GM23338 (cell line): ENCODE results near the gene DOCK4.

Experiments
- CREB1 ChIP-seq: fragments of 250-450 bp; sonication (Bioruptor Pico); IDR thresholded peaks from 2 replicates; pipeline ENCODE4 v1.5.0; 2020; ENCODE audit warnings: low read depth, mild to moderate bottlenecking, moderate library complexity
- EZH2 ChIP-seq: fragments of 200-600 bp; sonication (generic); IDR thresholded peaks from one replicate; pipeline ENCODE4 v1.8.0; 2017; ENCODE audit warnings: antibody characterized with exemption, mild to moderate bottlenecking, low read depth; ENCODE audit not compliant: unreplicated experiment
- EZH2phosphoT487 ChIP-seq: fragments of 200-600 bp; sonication (generic); IDR thresholded peaks from one replicate; pipeline ENCODE4 v1.8.1; 2018; ENCODE audit warnings: antibody characterized with exemption; ENCODE audit not compliant: unreplicated experiment
- JUNB ChIP-seq: IDR thresholded peaks from one replicate; pipeline ENCODE4 v1.6.1; 2016; ENCODE audit warnings: antibody characterized with exemption; ENCODE audit not compliant: unreplicated experiment
- NANOG ChIP-seq: IDR thresholded peaks from 2 replicates; pipeline ENCODE4 v1.6.1; 2016; ENCODE audit warnings: antibody characterized with exemption, borderline replicate concordance
- POLR2AphosphoS5 ChIP-seq: IDR thresholded peaks from 2 replicates; pipeline ENCODE4 v1.6.1; 2016; ENCODE audit warnings: antibody characterized with exemption, low read depth
- STAT1 ChIP-seq: IDR thresholded peaks from one replicate; pipeline ENCODE4 v1.6.1; 2016; ENCODE audit warnings: antibody characterized with exemption; ENCODE audit not compliant: unreplicated experiment
- ZNF114 ChIP-seq: fragments of 250-450 bp; sonication (Bioruptor Pico); IDR thresholded peaks from 2 replicates; pipeline ENCODE4 v1.5.0; 2020; ENCODE audit warnings: mild to moderate bottlenecking, moderate library complexity
- ZNF331 ChIP-seq: fragments of 250-450 bp; sonication (Bioruptor Pico); IDR thresholded peaks from 2 replicates; pipeline ENCODE4 v1.5.0; 2020; ENCODE audit warnings: low read depth, mild to moderate bottlenecking, moderate library complexity
- TF ChIP-seq, protein P1 (sequence below), 2 experiments: fragments of 200-600 bp in 1 of 2; sonication (generic) in 1 of 2; conservative IDR thresholded peaks; 2 replicates each; pipeline versions ENCODE4 v1.5.1 to v1.6.1; 2016 to 2017; ENCODE audit warnings: antibody characterized with exemption in 2 of 2, low read depth in 2 of 2, mild to moderate bottlenecking in 2 of 2, moderate library complexity in 1 of 2
- TF ChIP-seq, protein P2 (sequence below): IDR thresholded peaks from one replicate; pipeline ENCODE4 v1.6.1; 2018; ENCODE audit warnings: antibody characterized with exemption; ENCODE audit not compliant: unreplicated experiment
- TF ChIP-seq, protein P3 (sequence below): IDR thresholded peaks from 2 replicates; pipeline ENCODE4 v1.6.1; 2016; ENCODE audit warnings: antibody characterized with exemption
- TF ChIP-seq, protein P4 (sequence below): fragments of 250-450 bp; sonication (Bioruptor Pico); IDR thresholded peaks from 2 replicates; pipeline ENCODE4 v1.5.0; 2020; ENCODE audit warnings: mild to moderate bottlenecking, moderate library complexity

DNA sequence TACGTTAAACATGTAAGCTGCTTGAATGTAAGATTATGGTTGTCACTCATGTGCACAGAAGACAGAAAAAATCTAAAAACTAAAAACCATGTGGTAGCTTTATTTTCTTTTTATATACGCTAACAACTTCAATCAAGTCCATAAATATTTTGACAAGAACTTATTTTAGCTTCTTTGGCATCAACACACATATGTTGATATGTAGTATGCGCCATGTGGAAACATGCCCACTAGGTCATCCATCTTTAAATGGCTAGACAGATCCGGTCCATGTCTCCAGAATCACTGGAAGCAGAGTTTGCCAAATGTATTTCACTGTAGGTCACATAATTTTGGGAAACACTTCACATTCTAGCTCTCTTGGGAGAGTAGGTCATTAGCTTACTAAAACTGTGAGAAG, 382.4 kb downstream of the DOCK4 start:
- TF ChIP-seq POLR2AphosphoS5 (no peak), EZH2phosphoT487 (no peak), EZH2 (no peak), JUNB (no peak), ZNF331 (CRISPR knock-in tag) (no peak), STAT1 (no peak), CREB1 (CRISPR knock-in tag) (no peak), ZNF114 (CRISPR knock-in tag) (no peak), NANOG (no peak)
- TF ChIP-seq, protein P1, sequence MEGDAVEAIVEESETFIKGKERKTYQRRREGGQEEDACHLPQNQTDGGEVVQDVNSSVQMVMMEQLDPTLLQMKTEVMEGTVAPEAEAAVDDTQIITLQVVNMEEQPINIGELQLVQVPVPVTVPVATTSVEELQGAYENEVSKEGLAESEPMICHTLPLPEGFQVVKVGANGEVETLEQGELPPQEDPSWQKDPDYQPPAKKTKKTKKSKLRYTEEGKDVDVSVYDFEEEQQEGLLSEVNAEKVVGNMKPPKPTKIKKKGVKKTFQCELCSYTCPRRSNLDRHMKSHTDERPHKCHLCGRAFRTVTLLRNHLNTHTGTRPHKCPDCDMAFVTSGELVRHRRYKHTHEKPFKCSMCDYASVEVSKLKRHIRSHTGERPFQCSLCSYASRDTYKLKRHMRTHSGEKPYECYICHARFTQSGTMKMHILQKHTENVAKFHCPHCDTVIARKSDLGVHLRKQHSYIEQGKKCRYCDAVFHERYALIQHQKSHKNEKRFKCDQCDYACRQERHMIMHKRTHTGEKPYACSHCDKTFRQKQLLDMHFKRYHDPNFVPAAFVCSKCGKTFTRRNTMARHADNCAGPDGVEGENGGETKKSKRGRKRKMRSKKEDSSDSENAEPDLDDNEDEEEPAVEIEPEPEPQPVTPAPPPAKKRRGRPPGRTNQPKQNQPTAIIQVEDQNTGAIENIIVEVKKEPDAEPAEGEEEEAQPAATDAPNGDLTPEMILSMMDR (conservative IDR thresholded peaks at IDR 0.05; ENCODE audit: low read depth in 2 of 2): no peak
- TF ChIP-seq, protein P2, sequence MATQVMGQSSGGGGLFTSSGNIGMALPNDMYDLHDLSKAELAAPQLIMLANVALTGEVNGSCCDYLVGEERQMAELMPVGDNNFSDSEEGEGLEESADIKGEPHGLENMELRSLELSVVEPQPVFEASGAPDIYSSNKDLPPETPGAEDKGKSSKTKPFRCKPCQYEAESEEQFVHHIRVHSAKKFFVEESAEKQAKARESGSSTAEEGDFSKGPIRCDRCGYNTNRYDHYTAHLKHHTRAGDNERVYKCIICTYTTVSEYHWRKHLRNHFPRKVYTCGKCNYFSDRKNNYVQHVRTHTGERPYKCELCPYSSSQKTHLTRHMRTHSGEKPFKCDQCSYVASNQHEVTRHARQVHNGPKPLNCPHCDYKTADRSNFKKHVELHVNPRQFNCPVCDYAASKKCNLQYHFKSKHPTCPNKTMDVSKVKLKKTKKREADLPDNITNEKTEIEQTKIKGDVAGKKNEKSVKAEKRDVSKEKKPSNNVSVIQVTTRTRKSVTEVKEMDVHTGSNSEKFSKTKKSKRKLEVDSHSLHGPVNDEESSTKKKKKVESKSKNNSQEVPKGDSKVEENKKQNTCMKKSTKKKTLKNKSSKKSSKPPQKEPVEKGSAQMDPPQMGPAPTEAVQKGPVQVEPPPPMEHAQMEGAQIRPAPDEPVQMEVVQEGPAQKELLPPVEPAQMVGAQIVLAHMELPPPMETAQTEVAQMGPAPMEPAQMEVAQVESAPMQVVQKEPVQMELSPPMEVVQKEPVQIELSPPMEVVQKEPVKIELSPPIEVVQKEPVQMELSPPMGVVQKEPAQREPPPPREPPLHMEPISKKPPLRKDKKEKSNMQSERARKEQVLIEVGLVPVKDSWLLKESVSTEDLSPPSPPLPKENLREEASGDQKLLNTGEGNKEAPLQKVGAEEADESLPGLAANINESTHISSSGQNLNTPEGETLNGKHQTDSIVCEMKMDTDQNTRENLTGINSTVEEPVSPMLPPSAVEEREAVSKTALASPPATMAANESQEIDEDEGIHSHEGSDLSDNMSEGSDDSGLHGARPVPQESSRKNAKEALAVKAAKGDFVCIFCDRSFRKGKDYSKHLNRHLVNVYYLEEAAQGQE: no peak
- TF ChIP-seq, protein P3, sequence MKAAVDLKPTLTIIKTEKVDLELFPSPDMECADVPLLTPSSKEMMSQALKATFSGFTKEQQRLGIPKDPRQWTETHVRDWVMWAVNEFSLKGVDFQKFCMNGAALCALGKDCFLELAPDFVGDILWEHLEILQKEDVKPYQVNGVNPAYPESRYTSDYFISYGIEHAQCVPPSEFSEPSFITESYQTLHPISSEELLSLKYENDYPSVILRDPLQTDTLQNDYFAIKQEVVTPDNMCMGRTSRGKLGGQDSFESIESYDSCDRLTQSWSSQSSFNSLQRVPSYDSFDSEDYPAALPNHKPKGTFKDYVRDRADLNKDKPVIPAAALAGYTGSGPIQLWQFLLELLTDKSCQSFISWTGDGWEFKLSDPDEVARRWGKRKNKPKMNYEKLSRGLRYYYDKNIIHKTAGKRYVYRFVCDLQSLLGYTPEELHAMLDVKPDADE: no peak
- TF ChIP-seq, protein P4, sequence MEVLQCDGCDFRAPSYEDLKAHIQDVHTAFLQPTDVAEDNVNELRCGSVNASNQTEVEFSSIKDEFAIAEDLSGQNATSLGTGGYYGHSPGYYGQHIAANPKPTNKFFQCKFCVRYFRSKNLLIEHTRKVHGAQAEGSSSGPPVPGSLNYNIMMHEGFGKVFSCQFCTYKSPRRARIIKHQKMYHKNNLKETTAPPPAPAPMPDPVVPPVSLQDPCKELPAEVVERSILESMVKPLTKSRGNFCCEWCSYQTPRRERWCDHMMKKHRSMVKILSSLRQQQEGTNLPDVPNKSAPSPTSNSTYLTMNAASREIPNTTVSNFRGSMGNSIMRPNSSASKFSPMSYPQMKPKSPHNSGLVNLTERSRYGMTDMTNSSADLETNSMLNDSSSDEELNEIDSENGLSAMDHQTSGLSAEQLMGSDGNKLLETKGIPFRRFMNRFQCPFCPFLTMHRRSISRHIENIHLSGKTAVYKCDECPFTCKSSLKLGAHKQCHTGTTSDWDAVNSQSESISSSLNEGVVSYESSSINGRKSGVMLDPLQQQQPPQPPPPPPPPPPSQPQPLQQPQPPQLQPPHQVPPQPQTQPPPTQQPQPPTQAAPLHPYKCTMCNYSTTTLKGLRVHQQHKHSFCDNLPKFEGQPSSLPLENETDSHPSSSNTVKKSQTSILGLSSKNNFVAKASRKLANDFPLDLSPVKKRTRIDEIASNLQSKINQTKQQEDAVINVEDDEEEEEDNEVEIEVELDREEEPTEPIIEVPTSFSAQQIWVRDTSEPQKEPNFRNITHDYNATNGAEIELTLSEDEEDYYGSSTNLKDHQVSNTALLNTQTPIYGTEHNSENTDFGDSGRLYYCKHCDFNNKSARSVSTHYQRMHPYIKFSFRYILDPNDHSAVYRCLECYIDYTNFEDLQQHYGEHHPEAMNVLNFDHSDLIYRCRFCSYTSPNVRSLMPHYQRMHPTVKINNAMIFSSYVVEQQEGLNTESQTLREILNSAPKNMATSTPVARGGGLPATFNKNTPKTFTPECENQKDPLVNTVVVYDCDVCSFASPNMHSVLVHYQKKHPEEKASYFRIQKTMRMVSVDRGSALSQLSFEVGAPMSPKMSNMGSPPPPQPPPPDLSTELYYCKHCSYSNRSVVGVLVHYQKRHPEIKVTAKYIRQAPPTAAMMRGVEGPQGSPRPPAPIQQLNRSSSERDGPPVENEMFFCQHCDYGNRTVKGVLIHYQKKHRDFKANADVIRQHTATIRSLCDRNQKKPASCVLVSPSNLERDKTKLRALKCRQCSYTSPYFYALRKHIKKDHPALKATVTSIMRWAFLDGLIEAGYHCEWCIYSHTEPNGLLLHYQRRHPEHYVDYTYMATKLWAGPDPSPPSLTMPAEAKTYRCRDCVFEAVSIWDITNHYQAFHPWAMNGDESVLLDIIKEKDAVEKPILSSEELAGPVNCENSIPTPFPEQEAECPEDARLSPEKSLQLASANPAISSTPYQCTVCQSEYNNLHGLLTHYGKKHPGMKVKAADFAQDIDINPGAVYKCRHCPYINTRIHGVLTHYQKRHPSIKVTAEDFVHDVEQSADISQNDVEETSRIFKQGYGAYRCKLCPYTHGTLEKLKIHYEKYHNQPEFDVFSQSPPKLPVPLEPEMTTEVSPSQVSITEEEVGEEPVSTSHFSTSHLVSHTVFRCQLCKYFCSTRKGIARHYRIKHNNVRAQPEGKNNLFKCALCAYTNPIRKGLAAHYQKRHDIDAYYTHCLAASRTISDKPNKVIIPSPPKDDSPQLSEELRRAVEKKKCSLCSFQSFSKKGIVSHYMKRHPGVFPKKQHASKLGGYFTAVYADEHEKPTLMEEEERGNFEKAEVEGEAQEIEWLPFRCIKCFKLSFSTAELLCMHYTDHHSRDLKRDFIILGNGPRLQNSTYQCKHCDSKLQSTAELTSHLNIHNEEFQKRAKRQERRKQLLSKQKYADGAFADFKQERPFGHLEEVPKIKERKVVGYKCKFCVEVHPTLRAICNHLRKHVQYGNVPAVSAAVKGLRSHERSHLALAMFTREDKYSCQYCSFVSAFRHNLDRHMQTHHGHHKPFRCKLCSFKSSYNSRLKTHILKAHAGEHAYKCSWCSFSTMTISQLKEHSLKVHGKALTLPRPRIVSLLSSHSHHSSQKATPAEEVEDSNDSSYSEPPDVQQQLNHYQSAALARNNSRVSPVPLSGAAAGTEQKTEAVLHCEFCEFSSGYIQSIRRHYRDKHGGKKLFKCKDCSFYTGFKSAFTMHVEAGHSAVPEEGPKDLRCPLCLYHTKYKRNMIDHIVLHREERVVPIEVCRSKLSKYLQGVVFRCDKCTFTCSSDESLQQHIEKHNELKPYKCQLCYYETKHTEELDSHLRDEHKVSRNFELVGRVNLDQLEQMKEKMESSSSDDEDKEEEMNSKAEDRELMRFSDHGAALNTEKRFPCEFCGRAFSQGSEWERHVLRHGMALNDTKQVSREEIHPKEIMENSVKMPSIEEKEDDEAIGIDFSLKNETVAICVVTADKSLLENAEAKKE (CRISPR knock-in tag): no peak
